ENCODE measurements around the gene PFKFB2.

The PFKFB2 gene

DNA sequence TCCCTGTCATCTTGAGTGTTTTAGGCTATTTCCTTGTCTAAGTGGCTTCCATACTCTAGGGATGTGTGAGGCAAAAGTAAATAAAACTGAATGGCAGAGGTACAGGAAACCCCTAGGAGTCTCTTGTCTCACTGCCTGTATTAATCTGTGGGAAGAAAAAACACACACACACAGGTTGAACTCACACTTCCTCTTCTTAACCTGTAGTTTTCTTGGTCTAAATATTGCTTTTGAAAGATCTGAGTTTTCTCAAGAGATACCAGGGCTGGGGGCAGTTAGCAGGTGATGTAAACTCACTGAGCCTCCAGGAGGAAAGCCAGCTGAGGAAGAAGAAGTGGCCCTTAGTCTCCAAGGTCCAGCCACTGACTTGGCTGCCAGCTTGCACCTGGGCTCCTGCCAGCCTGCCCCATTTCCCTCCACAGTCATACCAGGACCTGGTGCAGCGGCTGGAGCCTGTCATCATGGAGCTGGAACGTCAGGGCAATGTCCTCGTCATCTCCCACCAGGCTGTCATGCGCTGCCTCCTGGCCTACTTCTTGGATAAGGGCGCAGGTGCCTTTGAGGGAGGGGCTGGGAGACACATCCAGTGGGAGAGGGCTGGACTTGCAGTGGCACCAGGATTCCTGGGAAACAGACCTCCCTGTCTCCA, 16.9 kb downstream of the PFKFB2 start:
- DNase-seq: no peak

DNA sequence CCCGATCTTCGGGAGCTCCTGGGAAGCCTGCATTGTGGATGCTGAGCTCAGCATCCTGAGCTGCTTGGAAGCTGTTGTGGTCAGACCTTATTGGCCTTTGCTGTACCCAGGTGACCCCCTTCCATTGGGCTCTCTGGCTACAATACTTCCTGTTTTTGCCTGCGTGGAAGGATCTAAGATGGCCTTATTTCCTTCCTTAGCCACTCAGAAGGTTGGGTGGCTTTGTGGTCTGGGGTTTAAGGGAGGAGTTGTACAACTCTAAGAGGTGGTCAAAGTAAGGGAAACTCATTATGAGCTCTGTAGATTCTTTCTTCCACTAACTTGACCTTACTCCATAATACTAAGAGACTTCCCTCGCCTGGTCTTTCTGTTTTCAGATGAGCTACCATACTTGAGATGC, 17.7 kb downstream of the PFKFB2 start:
- DNase-seq: peak; percentile 32

DNA sequence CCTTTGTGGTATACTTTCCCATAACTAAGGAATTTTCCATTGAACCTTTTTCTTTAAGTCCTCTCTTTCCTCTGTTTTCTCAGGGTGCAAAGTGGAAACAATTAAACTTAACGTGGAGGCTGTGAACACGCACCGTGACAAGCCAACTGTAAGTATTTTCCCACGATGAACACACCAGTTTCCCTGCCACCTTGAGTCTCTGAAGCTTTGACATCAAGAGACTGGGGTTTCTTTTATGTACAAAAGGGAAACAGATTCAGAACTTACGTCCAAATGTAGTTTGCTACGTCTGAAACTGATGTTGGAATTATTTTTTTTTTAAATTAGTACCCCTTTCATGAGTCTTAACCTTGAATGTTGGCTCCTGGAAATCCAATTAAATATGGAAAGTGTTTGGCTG, 18.4 kb downstream of the PFKFB2 start:
- no peak for DNase-seq

DNA sequence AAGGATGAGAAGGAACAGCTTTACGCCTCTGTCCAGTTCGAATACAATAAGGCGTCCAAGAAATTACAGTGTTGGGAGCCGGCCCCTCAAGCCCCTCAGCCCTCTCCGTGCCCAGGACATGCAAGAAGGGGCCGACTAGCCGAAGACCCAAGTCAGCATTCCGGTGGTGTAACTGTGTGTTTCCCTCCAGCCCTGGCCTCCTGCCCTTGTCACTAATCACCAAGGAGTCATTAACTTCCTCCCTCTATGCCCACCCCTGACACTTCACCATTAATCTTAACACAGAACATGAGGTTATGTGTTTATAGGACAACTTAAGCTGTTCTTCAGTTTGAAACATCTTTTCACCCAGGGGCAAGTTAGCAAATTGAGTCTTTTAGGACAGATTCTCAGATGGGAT, 19.2 kb downstream of the PFKFB2 start:
- no peak for DNase-seq

DNA sequence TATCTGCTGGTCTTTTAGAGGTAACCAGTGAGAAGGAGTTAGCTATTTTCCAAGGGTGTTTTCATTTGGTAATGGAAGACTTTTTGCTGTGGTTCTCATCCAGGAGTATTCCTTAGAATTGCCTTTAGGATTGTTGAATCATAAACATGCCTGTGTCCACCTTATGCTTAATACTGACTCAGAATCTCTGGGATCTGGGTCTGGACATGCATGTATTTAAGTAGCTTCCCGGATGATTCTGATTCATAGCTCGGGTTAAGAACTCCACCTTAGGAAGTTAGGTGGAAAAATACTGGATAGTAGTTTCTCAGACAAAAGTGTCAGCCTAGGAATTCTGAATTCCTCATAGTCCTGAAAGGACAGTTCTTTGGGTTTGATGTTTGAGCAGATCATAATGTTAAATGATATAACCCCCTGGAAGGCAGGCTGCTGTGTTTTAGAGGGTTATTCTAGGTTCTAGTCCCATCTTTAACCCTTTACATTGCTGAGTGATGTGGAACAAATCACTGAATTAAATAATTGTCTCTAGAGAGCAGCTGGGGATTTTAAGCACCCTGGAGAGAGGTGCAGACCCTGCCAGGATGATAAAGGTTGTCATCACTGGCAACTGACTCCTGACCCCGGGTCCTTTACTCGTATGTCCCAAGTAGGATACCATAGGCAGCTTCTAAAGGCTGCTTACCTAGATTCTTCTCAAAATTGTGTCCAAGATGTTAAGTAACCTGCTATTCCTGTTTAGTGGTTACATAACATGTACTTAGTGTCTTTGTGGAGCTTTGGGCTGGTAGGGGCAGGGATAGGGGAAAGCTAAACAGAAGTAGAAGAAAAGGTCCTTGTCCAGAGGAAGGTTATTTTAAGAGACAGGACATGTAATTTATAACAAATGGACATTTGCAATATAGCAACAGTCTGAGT, 21.1 kb downstream of the PFKFB2 start:
- DNase-seq: peak; percentile 22

DNA sequence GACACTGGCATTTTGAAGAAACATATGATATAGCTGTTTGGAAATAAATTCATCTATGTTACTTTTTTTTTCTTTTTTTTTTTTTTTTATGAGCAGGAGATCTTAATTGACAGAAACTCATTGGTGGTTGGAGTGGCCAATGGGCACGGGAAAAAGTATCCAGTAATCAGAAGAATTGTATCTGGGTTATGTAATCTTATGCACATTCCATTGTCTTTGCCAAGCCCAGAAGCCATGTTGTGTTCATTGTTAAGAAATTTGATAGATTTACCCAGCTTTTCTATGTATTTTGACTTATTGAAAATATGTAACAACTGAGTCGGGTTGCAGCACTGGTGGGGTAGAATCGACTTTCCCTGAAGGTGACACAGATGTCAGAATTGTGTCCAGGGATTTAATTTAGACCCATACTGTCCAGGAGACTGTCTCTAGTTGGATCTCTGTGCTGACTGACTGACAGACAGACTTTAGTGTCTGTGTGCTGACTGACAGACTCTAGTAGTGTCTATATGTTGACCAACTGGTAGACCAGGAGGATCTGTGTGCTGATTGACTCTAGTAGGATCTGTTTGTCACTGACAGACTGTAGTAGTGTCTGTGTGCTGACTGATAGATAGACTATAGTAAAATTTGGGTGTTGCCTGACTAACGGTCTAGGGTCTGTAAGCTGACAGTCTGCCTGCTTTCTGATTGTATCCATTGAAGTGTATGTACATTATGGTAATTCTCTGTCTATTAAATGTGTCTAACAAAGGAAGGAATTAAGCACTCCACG, 23.3 kb downstream of the PFKFB2 start:
- peak; percentile 7 for DNase-seq

DNA sequence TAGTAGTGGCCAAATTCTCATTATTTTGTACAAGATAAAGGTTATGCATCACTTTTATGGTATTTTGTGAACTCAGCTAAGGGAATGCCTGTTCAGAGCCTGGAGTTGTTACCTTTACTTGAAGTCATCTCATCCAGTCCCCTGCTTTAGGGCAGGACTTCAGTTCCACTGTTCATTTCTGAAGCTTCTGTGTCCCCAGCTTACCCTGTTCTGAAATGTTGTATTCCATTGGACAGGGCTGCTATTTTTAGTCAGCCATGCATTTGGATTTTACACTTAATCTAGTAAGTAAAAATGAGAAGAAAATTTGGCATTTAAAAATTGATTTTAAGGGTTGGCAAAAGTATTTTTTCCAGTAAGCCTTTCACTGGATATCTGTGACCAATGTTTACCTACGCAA, 23.9 kb downstream of the PFKFB2 start:
- DNase-seq: peak; percentile 18

DNA sequence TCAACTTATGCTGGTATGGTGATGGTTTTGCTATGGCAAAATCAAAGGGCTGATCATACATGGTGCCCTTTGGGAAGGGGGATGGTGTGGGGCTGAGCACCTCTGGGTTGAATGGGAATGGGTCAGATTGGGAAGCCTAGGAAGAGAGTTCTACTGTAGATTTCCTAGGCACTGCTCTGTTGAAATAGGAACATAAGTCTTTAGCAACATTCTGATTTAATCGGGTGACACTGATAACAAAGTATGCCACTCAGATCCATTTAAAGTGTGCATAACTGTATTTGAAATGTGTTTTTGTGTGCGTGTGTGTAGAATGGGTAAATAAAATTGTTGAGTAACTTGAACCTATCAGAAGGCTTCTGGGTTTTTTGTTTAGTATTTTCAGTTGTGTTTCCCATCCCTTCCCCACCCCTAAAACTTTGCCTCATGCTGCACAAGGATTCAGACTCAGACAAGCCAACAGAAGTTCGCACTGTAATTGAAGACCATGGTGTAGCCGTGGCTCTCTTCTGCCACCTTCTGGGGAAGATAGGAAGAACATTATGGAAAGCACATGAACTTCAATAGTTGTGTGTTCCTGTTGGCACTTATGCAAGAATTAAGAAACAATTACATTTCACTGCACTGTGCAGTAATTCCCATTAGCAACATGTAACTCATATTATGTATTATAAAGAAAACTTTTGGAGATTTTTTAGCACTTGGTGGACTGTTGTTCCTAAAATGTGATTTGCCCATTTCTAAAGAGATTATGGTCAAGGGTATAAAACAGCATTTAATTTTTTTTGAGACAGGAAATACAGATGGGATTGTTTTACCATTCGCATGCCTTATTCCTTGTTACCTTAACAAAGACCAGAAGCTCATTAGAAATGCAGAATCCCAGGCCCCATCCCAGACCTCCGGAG, 24.6 kb downstream of the PFKFB2 start:
- peak; percentile 78 for DNase-seq

DNA sequence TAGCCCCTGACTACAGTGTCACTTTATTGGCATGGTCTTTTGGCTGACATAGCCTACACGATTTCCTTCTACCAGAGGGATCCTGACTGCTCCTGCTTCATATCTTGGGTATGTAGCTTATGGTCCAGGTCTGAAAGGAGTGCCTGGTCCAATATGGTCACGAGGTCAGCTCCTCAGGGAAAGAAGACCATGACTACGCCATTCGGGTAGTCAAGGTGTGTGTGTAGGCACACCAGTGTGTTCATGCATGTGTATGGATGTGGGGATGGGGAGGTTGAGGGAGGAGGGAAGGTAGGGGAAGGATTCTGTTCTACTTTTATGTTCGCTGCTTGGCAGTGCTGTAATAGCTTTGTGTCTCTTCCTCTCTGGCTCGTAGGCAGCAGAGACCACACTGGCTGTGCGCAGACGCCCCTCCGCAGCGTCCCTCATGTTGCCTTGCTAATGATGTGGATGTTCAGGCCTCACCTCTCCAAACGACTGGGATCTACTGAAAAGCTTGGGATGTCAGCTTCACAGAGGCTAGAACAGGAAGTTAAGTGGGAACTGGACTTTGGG, 25.6 kb downstream of the PFKFB2 start:
- DNase-seq: peak; percentile 28

DNA sequence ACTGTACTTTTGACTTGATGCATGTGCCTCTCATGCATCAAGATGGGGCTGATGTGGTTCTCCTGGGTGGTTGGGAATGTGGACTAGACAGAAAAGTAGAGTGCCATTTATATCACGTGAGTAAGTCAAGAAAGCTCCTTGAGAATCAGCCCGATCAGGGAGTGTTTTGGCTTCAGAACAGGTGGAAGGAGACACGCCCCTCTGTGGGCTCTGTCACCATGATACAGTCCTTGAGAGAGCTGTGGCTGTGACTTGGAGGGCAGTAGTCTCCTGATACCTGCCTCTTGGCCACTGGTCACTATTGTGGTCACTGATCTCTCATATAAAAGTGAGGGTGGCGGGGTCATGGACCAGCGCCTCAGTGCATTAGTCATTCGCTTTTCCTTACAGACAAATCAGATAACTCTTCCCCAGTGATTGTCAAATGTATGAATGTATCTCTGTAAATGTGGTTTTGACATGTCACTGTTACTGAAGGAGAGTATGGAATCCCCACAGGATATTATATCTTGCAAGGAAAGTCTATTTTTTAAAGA, 26.7 kb downstream of the PFKFB2 start:
- DNase-seq: peak; percentile 24

DNA sequence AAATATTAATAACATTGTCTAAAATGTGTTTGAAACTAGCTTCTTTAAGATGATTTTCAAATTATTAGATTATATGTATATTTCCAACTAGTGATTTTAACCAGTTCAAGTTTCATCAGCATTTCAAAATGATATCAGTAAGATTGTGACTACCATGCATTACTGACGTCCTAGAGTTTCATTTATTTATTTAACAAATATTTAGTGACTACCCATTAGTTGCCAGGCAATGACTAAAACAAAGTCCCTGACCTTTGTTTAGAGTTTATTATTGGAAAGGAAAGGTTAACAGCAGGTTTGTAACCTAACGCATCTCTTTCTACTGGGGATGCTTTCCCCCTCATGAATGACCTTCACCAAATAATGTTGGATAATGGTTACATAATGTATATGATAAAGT, 28.0 kb downstream of the PFKFB2 start:
- no peak for DNase-seq

DNA sequence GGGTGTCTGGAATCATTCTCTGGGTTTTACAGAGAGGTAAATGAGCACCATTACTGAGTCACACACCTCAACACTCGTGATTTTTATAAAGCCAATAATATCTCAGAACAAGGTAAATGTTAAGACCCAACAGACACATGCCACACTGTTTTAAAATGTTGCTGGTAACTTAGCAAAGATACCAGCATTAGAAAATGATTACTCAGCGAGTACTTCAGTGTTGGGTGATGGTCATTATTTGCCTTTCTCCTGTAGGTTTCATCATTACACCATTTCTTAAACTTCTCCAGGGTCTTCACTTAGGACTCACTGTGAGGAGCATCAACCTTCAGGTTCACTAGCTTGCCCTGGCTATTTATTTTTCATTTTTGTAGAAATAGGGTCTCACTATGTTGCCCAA, 28.7 kb downstream of the PFKFB2 start:
- DNase-seq: no peak

DNA sequence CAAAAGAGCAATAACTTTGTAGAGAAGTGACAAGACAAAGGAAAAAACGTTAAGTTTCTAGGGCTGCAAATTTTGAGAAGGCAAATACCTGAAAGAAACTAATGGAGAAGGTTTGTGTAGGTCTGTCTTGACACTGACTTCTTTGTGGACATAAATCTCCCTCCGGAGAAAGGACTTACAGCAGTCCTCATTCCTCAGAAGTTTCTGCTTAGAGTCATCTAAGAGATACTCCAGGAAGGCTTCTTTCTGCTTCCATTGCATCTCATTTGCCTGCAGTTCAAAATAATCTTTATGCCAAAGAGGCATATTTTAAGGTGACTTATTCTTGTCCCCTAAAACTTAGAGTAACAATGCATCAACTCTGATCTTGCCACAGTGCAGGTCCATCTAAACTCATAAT, 31.2 kb downstream of the PFKFB2 start:
- peak; percentile 9 for DNase-seq

DNA sequence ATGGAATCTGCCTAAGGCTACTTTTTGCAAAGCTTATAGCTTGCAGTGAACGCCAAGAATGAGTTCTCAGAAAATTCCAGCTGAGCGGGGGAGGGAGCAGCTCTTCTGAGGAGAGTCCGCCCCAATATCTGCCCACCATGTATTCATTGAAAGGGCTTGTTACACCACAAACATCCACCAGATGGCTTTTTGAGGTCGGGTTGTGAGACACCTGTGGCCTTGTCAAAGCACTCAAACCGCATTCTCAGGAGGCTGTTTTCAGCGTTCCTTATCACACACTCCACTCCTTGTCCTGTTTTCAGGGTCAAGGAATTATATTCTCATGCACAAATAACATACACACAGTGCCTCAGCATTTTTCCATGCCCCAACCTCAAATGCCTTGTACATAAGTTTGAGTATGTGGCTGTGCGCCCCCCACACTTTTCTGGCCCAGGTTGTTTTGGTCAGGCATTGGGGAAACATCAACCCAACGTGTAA, 31.7 kb downstream of the PFKFB2 start:
- DNase-seq: peak; percentile 89

DNA sequence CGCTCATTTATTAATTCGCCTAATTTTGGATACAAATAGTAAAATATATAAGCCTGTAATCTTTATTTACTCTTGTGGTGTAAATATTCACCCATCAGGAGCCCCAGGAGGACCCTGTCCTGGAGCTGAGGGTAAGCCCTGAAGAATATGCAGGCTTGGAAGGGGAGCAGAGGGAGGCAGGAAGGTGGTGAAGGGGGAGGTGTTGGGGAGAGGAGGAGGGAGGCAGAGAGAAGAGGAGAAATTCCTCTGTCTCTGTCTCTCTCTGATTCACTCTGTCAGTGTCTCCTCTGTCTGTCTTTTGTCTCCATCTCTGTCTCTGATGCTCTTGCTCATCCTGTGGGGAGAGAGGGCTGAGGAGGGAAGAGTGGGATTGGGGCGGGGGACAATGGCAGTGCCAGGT, 32.8 kb downstream of the PFKFB2 start:
- DNase-seq: no peak

DNA sequence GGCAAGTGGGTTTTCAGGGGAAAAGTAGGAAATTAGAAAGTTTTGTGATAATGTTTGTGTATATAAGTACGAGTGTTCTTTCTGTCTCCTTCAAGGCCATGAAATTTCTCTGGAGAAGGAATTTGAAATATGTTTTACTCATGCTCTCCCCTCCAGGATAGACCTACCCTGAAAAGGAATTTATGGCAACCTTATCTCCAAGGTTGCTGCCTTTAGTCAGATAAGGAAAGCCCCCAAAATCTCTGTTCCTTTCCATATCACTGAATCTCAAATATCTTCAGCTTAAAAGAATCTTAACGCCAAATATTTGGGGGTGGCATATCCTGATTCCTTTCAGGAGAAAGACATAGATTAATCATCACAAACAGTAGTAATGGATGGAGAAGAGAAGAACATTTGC, 35.1 kb downstream of the PFKFB2 start:
- DNase-seq: no peak

DNA sequence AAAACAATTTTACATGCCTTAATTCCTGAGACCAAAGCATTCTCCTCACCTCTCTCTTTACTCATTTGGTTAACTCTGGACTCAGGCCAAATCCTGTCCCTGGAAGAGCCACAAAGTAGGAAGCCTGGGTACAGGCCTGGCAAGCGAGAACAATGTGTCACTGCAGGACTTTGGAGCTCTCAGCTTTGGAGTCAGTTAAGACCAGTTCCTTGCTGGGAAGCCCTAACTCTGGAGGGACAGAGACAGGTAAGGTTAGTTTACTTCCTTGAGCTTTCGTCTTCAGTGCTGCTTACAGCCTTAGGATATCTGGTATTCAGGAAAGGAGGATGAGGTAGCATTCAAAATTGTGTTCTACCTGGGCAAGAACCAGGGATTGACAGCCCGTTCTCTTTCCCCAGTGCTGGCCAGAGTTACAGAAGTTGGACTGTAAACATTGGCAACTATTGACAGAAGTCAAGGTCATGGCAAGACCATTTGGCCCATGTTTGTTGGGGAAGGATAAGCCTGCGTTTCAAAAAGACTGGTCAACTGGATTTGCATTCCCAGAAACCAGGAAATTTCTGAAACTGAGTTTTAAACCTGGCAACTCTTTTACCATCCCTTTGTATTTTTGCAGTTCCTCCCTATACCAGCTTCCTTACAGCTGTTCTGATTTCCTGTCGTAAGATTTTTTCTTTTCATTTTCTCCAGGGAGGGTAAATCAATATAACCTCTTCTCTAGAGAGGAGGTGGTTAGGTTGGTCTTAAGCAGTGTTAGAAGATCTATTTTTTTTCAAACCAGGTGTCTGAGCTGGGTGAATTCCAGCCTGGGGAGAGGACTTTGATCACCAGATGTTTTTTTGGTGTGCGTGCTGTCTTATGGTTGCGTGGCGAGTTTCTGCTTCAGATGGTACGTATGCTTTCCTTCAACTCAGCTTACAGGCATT, 35.9 kb downstream of the PFKFB2 start, which contains the start of gene C4BPB:
Gene C4BPB (plus strand): TSS at position 160 of the 926 bp plus-strand sequence. CDS start 672 bp downstream, at position 832.
- no peak for DNase-seq

DNA sequence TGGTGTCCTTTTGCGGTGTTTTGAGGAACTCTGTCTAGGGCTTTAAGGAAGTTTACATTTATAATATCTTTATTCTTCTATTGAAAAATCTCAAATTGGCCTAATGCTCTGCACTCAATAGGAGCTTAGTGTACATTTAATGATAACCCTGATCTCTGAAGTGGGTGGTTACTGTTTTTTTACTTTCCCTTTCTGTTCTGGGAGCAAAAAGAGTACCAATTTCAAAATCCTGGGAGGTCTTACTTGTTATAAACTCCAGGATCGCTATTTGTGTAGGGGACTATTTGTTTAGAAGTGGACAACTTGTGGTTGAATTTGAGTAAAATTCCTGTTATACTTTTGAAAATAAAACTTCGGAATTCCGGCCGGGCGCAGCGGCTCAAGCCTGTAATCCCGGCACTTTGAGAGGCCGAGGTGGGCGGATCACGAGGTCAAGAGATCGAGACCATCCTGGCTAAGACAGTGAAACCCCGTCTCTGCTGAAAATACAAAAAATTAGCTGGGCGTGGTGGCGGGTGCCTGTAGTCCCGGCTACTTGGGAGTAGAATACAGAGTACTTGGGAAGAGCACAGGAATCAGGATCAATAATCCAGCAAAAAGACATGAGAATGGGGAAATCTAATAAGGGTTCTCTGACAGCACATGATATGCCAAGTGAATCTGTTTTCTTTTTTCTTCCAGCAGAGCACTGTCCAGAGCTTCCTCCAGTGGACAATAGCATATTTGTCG, 36.7 kb downstream of the PFKFB2 start:
- no peak for DNase-seq

DNA sequence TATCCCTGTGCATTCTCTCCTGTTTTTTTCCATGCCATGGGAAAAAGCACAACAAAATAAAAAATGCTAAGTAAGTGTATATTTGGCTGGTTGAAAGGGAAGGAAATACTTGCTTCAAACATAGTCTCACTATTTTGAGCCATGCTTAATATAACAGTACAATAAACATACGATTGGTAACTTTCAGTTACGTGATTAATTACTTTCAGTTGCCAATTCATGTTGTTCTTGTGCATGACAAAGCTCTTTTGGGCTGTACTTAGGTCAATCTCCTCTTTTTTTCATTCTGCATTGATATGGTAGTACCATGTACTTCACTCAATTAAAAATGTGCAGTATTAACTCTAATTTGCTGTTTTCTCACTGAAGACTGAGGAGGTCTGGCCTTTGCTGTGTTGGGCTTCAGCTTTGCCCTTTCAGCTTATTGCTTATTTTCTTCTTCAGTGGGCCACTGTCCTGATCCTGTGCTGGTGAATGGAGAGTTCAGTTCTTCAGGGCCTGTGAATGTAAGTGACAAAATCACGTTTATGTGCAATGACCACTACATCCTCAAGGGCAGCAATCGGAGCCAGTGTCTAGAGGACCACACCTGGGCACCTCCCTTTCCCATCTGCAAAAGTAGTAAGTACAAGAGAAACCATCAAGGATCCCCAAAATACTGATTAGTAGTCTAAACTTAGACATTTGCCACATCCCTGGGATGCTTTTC, 38.3 kb downstream of the PFKFB2 start:
- DNase-seq: no peak
